ENCODE results near the gene LANCL1.

Gene LANCL1

GRCh38 chr2:210476194-210477128, at the start of gene LANCL1:
Gene LANCL1 (minus strand): TSS chr2:210476759. CDS start chr2:210476396, 363 bp downstream.
- DNase-seq: peak; percentile 64

GRCh38 chr2:210524533-210524932, 48.0 kb upstream of the LANCL1 start:
- DNase-seq: no peak

DNA sequence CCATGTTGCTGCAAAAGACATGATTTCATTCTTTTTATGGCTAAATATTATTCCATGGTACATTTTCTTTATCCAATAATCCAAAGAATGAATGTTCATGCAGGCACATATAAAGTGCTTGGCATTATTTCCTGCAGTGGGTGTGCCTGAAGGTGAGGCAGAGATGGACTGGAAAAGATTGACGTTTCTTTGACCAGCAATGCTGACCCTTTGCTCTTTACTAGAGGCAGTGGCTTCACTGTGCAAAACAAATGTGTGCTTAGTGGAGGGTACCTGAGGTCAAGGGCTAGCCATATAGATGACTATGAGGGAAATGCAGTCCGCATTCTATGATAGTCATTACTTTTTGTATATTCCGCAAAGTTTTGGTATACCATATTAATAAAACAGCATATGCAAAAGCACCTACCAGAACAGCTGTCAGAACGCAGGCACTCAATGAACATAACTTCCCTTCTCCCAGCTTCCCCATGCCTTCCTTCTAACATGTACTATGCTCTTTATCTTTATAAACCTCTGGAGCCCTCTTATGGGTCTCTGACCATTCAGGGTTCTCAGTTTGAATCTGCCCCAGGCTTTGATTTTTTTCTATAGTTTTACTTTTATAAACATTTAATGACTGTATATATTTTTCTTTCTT, 47.2 kb upstream of the LANCL1 start:
- no peak for DNase-seq

DNA sequence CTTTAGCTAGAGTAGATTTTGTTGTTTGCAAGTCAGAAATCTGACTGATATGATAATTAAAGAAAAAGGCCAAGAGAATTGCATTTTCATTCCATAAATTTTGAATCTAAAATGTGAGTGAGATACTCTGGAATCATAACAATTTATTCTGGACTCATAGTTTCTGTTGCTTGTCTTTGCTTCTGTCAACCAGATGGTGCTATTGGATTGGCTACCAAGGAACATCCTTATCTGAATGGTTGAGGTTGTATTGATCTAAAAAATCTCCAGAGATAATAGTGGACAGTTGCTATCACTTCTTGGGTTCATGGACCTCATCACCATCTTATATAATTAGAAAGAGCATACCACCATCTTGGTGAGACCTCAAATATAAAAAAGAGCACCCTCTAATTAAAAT, 45.8 kb upstream of the LANCL1 start:
- no peak for DNase-seq

GRCh38 chr2:210519594-210519993, 43.0 kb upstream of the LANCL1 start:
- no peak for DNase-seq

DNA sequence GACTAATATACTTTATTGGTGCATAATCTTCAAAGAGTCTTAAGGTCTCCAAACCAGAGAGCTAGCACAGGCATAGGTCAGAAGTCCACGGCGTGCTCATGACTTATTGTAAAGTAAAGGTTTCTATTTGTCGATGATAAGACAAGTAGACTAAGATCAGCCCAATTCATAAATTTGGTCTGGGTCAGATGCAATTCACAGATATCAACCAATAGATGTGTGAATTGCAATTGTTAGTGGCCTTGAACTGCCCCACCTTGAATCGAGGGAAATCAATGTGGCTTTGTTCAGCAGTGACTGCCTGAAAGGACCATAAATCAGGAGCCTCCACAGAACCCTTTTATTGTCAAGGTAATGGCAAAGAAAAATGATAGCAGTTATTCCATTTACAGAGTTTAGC, 40.7 kb upstream of the LANCL1 start:
- no peak for DNase-seq

DNA sequence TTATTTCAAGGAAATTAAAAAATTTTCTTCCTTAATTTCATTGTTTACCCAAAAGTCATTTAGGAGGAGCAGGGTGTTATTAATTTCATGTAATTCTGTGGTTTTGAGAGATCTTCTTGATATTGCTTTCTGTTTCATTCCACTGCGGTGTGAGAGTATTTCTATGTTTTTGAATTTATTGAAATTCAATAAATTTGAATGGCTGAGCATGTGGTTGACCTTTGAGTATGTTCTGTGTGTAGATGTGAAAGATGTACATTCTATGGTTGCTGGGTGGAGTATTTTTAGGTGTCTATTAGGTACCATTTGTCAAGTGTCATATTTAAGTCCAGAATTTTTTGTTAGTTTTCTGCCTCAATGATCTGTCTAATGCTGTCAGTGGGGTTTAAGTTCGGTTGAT, 39.4 kb upstream of the LANCL1 start:
- no peak for DNase-seq

GRCh38 chr2:210503725-210504191, 27.2 kb upstream of the LANCL1 start:
- DNase-seq: no peak

DNA sequence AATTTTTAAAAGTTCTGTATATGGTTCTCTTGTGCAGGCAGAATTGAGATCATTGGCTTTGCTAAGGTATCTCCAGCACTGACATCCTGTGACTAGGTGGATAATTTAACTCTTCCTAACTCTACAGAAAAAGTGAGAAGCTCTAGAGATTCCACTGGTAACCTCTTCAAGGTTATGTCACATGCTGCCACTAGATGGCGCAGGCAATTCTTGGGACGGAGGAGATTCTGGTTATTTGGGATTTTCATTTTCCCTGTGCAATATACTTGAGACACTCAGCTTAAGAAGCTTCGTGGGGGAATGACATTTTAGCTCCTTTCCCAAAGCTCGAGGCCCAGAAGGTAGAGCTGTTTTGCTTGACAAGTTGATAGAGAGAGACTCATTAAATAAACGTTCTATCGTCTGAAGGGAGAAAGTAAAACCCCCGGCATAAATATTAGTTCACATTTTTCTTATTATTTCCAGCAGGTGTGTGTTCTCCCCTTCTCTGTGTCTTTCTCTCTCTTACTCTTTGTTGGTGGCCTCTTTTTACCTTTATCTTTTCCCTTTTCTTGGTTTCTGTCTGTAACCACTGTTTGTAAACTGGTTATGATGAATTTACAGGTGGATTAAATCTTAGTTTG, 26.6 kb upstream of the LANCL1 start:
- DNase-seq: no peak

- DNase-seq: no peak
Observed at GRCh38 chr2:210496512-210496911, 20.0 kb upstream of the LANCL1 start.

GRCh38 chr2:210493528-210493927, 17.0 kb upstream of the LANCL1 start:
- DNase-seq: no peak

GRCh38 chr2:210481601-210482175, 5.1 kb upstream of the LANCL1 start:
- DNase-seq: no peak

DNA sequence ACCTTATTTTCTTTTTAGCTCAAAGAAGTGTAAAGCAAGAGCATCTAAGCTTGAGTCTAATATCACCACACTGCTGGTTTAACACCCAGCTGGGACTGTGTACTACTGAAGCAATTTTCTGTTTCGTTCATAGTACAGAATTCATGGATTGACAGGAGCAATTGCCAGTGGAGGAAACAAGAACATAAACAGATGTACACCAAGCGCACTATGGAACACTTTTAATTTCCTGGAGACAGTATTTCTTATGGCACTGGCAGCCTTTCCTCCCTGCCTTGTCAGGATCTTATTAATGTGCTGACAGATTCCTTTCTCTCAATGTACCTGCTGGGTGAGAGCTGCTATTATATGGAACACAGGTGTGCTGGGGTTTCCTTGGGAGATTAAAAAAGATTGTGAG, 4.2 kb upstream of the LANCL1 start:
- DNase-seq: no peak

- no peak for DNase-seq
Observed at GRCh38 chr2:210480079-210480478, 3.5 kb upstream of the LANCL1 start.

GRCh38 chr2:210478661-210479060, 2.1 kb upstream of the LANCL1 start:
- no peak for DNase-seq

- no peak for DNase-seq
Observed at GRCh38 chr2:210477496-210477895, 937 bp upstream of the LANCL1 start.

DNA sequence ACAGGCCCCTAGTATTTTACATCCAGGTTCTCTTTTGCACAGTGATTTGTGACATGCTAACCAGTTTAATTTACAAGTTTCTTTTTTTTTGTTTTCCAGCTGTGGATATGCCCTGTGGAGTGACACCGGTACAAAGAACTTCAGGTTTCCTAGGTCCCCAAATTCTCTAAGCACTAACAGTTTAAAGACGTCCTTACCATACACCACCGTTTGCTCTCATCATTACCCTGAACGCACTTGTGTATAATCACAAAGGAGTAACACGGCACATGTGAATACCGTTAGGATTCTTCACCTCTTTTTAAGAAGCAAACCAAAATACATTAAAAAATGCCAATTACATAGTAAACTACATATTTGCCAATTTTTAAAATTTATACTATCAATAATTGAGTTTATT, 853 bp downstream of the LANCL1 start:
- no peak for DNase-seq

- no peak for DNase-seq
Observed at GRCh38 chr2:210474776-210475175, 1.8 kb downstream of the LANCL1 start.

GRCh38 chr2:210461401-210461800, 15.2 kb downstream of the LANCL1 start:
- peak; percentile 6 for DNase-seq

DNA sequence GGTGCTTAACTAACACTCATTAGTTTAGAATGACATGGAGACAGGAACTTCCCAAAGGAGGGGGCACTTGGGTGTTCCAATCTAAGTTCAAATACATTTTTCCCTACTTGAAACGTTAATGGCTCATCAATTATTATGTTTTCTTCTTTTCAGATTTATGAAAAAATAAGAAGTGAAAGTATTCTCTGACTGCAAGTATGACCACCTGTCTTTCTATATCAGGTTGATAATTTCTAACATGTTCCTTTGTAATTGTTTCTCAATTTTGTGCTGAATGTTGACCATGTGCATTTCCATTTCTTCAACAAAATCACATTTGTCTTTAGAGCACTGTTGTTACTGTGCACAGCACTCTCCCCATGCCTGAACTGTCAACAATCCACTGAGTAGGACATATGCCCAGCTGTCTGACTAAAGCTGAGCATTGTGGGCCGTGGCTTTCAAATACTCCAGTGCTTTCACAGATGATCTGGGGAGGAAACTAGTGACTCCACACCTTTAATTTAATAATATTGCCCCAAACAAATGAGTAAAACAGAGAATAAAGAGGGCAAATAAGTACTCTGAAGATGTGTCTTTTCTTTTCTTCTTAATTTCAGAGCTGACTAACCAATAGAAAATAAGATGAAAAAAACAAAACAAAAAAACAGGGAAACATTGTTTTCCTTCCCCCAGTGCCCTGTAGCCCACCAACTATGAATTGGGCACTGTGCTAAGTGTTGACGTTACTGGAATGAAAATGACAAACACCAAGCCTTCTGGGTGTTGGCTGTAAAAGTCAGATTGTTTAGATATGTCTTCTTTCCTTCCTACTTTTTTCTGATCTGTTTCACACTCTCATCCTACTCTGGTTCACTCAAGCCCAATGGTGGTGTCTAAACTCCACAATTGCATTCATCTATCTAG, 16.0 kb downstream of the LANCL1 start:
- no peak for DNase-seq

GRCh38 chr2:210459880-210460279, 16.7 kb downstream of the LANCL1 start:
- no peak for DNase-seq

DNA sequence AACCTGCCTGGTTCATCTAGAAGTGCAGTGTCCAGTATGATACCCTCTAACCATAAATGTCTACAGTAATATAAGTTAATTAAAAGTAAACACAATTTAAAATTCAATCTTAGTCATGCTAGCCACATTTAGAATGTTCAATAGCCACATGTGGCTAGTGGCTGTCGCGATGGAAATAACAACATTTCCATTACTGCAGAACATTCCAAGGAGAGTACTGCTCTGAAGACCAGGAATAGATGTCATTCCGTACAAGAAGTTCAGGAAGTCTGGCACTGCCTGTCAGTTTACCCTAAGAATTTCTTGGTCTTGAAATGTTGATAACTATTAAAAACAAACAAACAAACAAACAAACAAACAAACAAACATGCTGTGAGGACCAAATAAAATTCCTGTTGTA, 17.2 kb downstream of the LANCL1 start:
- DNase-seq: no peak

Data from NCI-H524 treated with DMSO at 0.1 percent for 48 hours (cell line).